Stimulated activated CD8-positive, alpha-beta memory T cell treated with anti-CD3 and anti-CD28 coated beads, Interleukin-15, amount 100 ng/mL, for 1 hour (primary cell): Measurements from ENCODE around the gene TNS1.
A peak's percentile ranks its signal among the peaks of the same experiment; 100 is the strongest.
"Not testable (repeated sequence)": the region's sequence is repeated elsewhere in the genome, so short reads cannot be mapped to it uniquely, and the experiment has no call there.

Experiments used
- DNase-seq: peaks from one replicate; pipeline ENCODE4 v3.0.0-alpha.2; 2020; ENCODE audit warnings: low read depth

TNS1 gene

DNA sequence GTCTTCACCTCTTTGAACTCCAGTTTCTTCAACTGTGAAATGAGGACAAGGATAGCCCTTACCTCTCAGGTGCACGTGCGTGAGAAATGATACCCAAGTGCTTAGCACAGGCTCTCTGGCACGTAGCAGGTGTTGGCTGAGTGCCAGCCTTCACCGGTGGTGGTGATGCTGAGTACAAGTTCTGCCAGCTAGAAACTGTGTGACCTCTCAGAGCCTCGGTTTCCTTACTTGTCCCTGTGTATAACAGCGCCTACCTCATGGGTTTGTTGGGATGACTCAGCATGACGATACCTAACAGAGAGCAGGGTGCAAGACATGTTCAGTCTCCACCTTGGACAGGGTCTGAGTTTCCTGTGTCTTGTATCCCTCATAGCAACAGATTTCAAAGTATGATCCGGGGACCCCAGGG lies 205.1 kb downstream of the TNS1 start:
- no peak for DNase-seq

DNA sequence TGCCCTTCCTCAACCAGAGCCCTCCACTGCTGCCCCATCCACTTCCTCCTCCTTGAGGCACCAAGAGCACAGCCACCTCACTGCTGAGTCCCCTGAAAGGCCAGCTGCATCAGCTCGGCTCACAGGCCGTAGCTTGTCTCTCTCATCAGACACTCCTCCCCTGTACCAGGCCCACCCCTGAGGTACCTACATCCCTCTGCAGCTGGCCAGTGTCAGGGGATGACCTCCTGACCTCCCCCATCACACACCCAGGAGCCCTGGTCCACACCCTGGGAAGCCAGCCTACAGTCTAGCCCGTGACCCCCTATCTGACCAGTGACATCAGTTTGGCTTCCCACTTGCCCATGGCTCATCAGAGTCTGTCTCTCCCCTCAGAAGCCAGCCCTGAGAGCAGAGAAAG lies 205.6 kb downstream of the TNS1 start:
- DNase-seq = no peak

DNA sequence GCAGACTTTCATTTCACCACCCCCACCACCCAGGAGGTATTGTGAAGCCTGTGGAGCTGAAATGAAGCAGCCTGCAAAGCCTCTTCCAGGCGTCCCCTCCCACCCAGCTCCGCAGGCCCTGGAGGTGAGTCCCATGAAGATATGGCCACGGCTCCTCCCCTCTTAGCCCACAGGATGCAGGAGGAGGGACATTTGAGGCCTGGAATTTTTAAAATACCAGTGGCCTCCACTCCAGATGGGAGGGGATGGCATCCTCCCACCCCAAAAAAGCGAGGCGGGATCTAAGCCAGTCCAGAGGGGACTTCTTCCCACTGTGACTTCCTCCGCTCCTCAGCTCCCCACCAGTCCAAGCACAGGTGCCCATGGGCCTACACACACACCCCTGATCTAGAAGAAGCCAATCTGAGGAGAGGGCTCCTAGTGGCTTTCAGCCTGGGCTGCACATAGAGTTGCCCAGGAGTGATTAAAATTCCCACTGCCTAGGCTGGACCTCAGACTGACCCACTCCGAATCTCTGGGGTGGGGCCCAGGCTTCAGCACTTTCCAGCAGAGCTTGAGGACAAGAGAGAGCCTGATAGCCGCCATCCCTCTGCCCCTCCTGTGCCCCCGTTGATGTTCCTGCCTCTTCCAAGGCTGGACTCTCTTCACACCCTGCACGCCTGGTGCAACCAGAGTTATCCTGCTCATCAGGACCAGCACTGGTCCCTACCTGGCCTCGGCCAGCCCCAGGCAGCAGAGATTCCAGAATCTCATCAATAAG lies 206.9 kb downstream of the TNS1 start:
- no peak for DNase-seq

DNA sequence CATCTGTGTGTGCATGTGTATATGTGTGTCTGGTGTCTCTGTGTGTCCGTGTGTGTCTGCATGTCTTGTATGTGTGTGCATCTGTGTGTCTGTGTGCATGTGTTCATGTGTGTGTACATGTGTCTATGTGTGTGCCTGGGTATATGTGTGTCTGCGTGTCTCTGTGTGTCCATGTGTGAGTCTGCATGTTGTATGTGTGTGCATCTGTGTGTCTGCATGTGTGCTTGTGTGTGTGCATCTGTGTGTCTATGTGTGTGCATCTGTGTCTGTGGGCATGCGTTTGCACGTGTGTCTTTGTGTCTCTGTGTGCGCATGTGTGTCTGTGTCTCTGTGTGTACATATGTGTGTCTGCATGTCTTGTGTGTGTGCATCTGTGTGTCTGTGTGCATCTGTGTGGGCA lies 207.7 kb downstream of the TNS1 start:
- no peak for DNase-seq

DNA sequence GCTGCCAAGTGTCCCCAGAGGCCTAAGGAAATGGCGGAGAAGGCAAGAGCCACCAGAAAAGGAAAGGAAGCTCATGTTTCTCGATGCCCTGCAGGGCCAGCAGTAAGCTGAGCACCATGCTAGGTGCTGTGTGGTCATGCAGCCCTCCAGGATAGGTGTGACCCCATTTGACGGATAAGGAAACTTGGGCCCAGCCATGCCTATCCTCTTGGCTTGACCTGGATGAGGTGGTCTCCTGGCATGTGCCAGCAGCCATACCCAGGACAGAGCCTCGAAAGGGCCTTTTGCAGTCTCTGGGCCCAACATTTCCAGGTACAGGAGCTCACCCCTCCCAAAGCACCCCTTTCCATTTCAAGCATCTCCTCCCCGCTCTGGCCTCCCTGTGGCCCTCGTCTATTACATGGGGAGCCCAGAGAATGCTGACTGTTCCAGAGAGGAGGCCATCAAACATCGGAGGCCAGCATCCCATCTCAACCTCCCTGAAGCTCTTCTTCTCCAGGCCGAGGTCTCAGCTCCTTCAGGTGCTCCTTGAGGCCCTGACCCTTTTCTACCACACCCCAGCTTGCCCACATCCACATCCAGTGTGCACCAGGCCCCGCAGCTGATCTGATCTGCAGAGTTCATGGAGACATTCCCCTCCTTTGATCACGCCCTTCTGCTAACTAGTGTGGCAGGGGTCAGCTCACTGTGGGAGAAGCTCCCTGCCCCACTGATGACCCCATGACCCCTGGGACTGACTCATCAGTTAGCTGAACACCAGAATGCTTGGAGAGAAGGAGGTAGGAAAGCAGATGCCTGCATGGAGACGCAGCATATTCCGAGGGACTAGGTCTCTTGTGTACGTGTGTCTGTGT lies 208.4 kb downstream of the TNS1 start:
- DNase-seq = no peak

DNA sequence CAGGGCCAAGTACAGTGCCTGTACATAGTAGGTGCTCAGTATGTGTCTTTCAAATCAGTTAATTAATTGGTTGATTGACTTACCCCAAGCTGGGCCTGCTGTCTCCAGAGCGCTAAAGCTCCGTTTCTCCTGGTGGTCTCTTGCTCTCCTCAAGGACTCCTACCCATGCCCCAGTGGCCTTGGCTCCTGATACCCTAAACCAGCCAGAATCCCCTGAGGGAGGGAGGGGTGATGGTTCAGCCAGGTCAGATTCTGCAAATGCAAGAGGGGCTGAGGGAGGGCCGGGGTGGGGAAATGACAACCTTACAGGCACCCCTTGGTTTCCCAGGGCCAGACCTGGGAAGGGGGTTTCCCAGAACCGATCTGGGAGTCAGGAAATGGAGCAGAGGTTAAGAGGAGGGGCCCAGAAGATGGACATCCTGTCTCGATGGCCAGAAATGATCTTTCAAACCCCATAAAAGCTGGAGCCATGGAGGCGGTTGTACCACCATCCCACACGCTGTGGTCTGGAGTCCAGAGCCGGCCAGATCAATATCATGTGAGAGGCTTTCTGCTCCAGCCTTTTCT lies 209.1 kb downstream of the TNS1 start:
- DNase-seq = no peak

DNA sequence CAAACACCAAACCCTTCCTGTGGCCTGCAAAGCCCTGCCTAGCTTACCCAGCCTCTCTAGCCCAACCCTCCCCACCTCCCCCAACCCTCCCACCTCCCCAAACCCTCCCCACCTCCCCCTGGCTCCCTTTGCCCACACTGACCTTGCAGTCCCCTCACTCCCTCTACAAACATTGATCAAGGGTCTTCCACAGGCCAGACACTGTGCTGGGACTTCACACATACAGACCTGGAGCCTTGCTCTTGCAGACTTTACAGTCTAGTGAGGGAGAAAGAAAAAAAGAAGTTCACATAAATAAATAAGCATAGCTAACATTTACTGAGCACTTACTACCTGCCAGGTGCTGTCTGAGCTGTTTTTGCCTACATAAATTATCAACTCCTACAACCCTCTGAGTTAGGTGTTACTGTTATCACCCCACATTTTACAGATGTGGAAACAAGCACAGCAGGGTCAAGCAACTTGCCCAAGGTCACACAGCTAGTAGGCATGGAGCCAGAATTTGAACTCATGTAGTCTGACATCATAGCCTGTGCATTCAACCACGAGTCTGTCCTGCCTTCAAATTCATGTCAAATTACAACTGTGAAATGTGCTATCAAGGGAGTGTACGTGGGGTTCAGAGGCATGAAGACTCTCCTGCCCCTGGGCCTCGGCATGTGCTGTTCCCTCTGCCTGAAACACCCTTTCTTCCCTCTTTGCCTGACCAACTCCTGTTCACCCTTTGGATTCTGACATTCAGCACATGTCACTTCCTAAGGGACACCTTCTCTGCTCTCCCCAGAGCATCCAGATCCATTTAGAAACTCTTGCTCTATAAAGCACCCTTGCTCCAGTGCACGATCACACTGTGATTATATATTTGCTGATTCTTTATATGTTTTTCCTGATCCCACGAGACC lies 209.9 kb downstream of the TNS1 start:
- no peak for DNase-seq

DNA sequence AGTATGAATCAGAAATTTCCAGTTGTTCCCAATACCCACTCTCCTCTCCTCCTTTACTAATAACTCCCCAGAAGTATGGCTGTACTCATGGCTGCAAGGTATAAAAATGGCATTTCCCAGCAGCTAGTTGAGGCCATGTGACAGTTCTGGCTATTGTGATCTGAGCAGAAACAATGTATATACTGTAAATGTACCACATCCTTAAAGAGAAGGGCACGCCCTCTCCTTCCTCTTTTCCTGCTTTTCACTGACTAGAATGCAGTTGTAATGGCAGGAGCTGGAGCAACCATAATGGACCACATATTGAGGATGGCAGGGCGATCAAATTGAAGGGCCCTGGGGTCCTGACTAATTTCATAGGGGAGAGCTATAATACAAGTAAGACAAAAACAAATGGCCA lies 211.2 kb downstream of the TNS1 start:
- DNase-seq = no peak

DNA sequence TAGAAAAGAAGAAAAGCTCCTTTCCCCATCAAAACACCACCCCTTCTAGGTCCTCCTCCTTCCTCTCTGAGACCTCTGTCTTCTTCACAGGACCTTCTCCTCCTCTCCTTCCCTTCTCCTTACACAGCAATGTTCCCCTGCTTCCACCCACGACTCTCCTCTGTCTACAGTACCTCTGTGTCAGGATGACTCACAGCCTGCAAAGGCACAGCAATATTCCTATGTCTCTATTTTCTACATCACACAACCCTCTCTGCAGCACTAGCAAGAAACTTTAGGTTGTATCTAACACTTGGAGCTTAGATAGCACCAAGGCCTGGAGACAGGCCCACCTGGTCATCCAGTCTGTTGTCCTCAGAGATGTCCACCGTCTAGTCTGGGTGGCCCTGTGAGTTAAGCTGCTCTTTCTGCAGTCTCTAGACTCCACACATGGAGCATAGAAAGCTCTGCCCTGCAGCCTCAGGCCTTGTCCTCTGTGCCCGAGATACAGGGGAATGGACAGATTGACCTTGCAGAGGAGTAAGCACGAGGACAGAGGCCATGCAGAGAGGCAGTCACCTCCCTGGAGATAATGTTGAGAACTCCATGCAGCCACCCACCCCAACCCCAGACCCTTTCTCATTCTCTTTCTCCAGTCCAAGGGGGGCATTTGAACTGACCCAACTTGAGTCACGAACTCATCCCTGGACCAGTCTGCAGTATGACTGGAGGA lies 212.0 kb downstream of the TNS1 start:
- no peak for DNase-seq

DNA sequence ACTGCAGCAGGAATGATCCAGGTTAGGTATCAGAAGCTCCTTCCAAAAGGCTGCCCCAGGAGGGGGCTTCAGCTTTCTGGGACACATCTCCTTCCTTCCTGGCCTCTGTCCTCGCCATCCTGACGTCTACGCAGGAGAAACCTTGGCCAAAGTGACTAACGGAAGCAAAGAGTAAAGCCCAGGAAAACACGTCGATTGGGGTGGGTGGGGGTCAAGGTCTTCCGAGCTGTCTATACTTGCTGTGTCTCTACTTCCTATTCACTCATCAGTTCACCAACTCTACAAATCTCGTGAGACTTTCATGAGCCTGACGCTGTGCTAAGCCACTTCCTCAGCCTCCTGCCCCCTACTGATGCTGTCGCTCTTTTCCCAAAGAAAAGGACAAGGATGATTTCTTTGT lies 212.6 kb downstream of the TNS1 start:
- no peak for DNase-seq

DNA sequence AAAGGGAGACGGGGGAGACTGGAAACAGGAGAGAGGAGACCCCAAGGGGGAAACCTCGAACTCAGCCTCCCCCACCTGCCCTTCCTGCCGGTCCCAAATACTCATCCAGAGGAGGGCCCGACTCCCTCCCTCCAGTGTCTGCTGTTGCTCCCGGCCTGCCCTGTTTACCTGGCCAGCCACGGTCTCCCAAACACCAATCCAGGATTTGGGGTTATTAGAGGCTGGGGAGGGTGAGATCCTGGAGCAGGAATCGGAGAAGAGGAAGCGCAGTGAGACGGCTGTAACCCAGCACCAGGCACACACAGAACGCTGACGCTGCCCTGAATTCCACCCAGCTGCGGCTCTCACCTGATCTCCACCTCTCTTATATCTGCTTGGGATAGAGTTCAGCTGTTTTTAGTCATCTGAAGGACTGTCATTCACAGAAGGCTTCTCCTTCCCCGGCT lies 213.0 kb downstream of the TNS1 start:
- DNase-seq = no peak

DNA sequence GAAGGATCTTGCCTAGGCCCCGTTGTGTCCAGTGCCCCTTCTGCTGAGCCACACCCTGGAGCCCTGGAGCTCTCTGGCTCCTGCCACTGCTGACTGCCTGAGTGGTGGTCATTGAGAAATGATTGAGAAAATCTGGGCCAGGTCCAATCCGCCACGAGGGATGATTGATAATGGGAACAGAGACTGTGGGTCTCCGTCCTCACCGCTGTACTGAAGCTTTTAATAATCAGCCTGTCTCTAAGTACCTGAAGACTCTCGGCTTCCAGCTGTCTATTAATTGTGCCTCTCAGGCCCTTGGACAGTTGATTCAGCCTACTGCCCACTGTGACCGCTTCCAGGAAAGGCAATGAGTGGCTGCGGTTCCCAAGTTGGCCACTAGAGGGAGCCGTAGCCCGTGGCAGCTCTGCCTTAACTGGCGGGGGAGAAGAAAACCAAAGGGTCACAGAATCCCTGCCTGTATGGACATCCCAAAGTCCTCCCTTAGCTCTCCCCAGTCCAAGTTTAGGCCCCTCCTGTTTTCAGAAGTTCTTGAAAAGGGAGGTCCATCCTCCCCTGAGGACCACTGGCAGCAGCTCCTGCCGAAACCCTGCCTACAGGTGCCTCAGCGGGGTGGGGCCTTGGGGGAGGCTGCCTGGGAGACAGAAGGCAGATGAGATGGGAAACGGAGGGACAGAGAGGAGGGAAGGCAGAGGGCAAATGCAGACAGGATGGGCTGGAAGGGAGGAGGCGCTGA lies 213.6 kb downstream of the TNS1 start:
- DNase-seq = peak; percentile 64

DNA sequence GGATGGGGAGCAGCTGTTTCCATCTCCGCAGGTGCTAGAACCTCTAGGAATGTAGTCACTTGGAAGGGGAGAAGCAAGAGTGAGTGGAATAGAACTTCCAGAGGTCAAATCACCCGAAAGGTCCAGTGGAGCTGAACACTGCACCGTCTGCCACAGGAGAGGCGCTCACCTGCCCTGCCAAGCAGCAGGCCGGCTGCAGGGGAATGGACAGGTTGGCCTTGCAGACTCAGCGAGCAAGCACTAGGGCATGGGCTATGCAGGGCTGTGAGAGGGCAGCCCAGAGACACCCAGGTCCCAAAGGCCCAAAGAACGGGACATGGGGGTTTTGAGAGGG lies 214.2 kb downstream of the TNS1 start:
- DNase-seq = no peak

DNA sequence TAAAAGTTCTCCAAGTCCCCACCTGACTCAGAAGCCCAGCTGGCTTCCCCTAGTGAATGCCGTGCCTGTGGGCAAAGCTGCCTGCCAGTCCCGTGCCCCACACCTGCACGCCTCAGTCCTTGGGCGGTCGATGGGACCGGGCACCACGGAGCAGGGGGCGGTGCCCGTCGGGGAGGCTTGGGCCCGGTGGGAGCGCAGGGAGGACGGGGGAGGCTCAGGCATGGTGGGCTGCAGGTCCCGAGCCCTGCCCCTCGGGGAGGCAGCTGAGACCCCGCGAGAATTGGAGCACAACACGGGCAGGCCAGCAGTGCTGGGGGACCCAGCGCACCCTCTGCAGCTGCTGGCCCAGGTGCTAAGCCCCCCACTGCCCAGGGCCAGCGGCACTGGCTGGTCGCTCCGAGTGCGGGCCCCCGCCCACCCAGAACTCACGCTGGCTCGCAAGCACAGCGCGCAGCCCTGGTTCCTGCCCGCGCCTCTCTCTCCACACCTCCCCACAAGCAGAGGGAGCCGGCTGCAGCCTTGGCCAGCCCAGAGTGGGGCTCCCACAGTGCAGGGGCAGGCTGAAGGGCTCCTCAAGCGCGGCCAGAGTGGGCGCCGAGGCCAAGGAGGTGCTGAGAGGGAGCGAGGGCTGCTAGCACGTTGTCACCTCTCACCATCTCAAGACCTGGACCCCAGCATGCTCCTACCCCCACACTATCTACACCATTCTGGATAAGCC lies 215.5 kb downstream of the TNS1 start:
- no peak for DNase-seq

DNA sequence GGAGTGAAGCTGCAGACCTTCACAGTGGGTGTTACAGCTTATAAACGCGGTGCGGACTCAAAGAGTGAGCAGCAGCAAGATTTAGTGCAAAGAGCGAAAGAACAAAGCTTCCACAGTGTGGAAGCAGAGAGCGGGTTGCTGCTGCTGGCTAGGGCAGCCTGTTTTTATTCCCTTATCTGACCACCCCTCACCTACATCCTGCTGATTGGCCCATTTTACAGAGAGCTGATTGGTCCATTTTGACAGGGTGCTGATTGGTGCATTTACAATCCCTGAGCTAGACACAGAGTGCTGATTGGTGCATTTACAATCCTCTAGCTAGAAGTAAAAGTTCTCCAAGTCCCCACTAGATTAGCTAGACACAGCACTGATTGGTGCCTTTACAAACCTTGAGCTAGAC lies 216.2 kb downstream of the TNS1 start:
- DNase-seq = not testable (repeated sequence)

DNA sequence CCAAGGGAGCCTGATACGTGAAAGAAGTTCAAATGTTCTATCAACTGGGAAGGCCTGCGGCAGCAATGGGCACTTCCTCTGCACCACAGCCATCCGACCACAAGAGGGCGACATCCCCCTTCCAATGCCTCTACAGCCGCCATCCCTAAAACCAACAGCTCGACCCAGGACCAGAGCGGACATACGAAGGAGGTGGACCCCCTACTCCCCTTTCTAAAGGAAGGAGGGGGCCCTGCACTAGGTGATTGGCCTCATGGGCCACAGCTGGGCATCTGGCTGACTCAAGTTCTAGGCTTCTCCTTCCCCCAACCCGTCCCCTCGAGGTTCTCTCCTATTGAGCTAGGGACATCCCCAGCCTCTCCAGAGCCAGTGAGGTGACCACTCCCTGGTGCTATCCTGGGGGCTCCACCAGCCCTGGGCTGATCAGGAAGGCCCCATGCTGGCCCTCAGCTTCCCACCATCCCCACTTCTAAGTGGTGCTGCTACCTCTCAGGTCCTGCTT lies 217.2 kb downstream of the TNS1 start:
- DNase-seq = peak; percentile 56

DNA sequence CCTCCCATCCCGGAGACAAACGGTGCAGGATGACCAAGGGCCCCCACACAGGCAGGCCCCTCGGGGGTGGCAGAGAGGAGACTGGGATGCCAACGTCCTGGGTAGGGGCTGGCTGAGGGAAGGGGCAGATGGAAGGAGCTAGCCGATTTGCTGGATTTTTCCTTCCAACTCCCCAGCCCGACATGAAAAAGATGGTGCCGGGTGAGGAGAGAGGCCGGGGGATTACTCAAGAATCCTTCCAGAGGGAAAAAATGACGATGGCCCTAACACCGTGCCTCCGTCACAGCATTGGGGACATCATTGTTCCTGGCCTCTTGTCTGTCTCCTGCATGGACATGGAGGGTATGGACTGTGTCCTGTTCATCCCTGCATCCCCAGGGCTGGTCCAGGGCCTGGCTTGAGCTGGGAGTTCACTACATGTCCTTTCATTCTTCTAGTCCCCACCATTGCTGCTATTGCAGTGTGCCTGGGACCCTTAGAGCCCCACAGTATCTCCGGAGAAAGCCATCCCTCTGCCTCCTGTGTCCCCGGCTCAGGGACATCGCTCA lies 217.7 kb downstream of the TNS1 start:
- DNase-seq = no peak

DNA sequence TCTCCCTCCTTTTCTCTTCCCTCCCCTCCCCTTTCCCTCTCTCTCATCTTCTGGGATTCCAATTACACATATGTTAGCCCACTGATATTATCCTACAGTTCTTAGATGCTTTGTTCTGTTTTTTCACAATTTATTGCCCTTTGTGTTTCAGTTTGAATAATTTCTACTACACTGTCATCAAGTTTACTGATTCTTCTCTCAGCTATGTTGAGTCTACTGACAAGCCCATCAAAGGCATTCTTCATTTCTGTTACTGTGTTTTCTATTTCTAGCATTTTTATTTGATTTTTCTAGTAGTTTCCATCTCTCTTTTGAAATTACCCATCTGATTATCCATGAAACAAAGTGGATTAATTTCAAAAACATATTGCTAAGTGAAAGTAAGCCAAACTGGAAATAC lies 219.6 kb downstream of the TNS1 start:
- DNase-seq = no peak

DNA sequence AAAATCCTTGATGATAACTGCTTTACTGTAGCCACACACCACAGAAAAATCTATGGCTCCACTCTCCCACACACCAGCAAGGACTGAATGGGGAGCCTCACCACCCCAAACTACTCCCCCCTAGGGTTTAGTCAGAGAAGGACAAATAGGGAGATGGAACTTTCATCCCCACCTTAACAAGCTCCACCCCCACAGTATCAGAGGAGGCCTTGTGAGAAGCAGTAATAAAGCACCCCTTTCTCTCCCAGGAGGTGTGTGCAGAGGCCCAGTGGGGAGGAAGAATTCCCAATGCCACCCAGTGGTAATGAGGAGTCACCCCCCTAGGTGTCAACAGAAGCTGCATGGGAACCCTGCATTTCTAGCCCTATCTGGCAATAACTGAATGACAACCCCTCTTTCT lies 224.9 kb downstream of the TNS1 start:
- no peak for DNase-seq

DNA sequence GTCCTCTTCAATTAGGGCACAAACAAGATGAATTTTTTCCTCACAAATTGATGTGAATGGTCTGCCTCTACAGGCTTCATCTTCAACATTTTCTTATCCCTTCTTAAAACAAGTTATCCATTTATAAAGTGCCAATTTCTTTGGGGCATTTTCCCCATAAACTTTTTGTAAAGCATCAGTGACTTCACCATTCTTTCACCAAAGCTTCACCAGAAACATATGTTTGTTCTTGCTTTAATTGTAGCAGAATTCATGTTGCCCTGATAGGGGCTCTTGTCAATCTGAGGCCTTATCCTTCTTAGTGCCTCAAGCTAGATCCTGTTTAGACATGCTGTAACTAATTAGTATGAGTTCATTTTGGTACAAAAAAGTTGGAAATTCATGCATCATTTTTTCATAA lies 226.2 kb downstream of the TNS1 start:
- DNase-seq = no peak
